K562 (cell line): Measurements from ENCODE around the gene ARHGAP9. TPM values are rescaled to one million over a fixed set of nuclear protein-coding genes. Genes with fewer than 3 reads are reported as not detected.

ENCODE experiments used
- AFF1 ChIP-seq, 2 experiments: fragments of 450-650 bp; IDR thresholded peaks; 2 replicates each; pipeline ENCODE4 v1.6.1; 2018; ENCODE audit warnings: mild to moderate bottlenecking in 2 of 2, low read depth in 1 of 2; ENCODE audit not compliant: partially characterized antibody in 2 of 2
- BRD9 ChIP-seq: fragments of 450-650 bp; IDR thresholded peaks from 2 replicates; pipeline ENCODE4 v1.6.1; 2018; ENCODE audit warnings: low read depth; ENCODE audit not compliant: partially characterized antibody
- ILK ChIP-seq: fragments of 450-650 bp; IDR thresholded peaks from 2 replicates; pipeline ENCODE4 v1.6.1; 2016; ENCODE audit warnings: missing genetic modification characterization, low read depth, mild to moderate bottlenecking, missing compliant biosample characterization, moderate library complexity, borderline replicate concordance
- MAX ChIP-seq: sonication (generic); formaldehyde crosslinking; IDR thresholded peaks from 2 replicates; pipeline ENCODE4 v1.9.0; 2022; ENCODE audit warnings: mild to moderate bottlenecking, missing genetic modification reagents
- RREB1 ChIP-seq: fragments of 250-450 bp; sonication (Bioruptor Pico); IDR thresholded peaks from 2 replicates; pipeline ENCODE4 v1.4.0; 2020
- SRF ChIP-seq, 2 experiments: fragments of 250-450, 450-650 bp in 1 of 2; sonication (Bioruptor Pico) in 1 of 2; sonication (generic) in 1 of 2; formaldehyde crosslinking; IDR thresholded peaks; 2 replicates each; pipeline versions ENCODE4 v1.5.0 to v1.5.1; 2020 to 2022; ENCODE audit warnings: mild to moderate bottlenecking in 1 of 2, missing genetic modification reagents in 1 of 2
- ZBTB2 ChIP-seq: fragments of 450-650 bp; IDR thresholded peaks from 2 replicates; pipeline ENCODE4 v1.6.1; 2016; ENCODE audit warnings: antibody characterized with exemption
- ZFP1 ChIP-seq: fragments of 450-650 bp; formaldehyde crosslinking; IDR thresholded peaks from 2 replicates; pipeline ENCODE4 v1.4.0; 2020; ENCODE audit warnings: mild to moderate bottlenecking, mixed read lengths
- ZNF280B ChIP-seq: fragments of 250-450 bp; sonication (Bioruptor Pico); IDR thresholded peaks from 2 replicates; pipeline ENCODE4 v1.5.1; 2021; ENCODE audit warnings: mild to moderate bottlenecking
- ZNF431 ChIP-seq: sonication (generic); formaldehyde crosslinking; IDR thresholded peaks from 2 replicates; pipeline ENCODE4 v1.8.0; 2022; ENCODE audit warnings: mild to moderate bottlenecking, missing genetic modification reagents
- polyA plus RNA-seq, 8 experiments: library from polyadenylated mRNA; depleted of rRNA in 4 of 8; stranded (reverse) in 5 of 8; unstranded in 3 of 8; fragments of >200 nt; fragmentation: Nextera tagmentation in 2 of 8; fragmentation: Illumina TruSeq in 1 of 8; extraction: Ambion mirVana in 2 of 8; extraction: Trizol in 1 of 8; gene quantifications; 2 replicates each; pipeline versions ENCODE4 v1.2.1 to v1.2.3, GENCODE V29; 2011 to 2014; ENCODE audit warnings: inconsistent platforms in 1 of 8, missing spikeins in 1 of 8
- total RNA-seq, 7 experiments: library from RNA; depleted of rRNA in 6 of 7; stranded (reverse); fragments of >200 nt in 6 of 7; fragmentation: Illumina TruSeq in 2 of 7; extraction: Trizol in 2 of 7; gene quantifications; 2 replicates each; pipeline versions ENCODE4 v1.2.1 to v1.2.3, GENCODE V29; 2011 to 2021; ENCODE audit warnings: low replicate concordance in 1 of 7

Gene ARHGAP9
- total and polyA plus RNA-seq, 9 of the 15 experiments (the other 6 are each of a cell fraction or from before 2014, with no cell fraction given) = 1.5 to 10.2 (median 5.1) TPM

GRCh38 chr12:57518920-57519795 is 39.5 kb upstream of the ARHGAP9 start (continued):
- no peak for TF ChIP-seq ZNF280B (CRISPR knock-in tag)
- TF ChIP-seq AFF1 (IDR thresholded peaks at IDR 0.05; ENCODE audit: low read depth in 1 of 2, partially characterized antibody in 2 of 2) = no peak
- TF ChIP-seq RREB1 (CRISPR knock-in tag) = no peak
- TF ChIP-seq ZNF431 (CRISPR knock-in tag) = no peak
- TF ChIP-seq ILK (tag) = no peak
- TF ChIP-seq ZFP1 (CRISPR knock-in tag) = no peak
- TF ChIP-seq ZBTB2 = no peak
- TF ChIP-seq MAX (CRISPR knock-in tag) = no peak
- TF ChIP-seq SRF (CRISPR knock-in tag; IDR thresholded peaks at IDR 0.05) = no peak
- no peak for TF ChIP-seq BRD9
